HG03135 (cell line): ENCODE results near the gene TTYH1.
A peak's percentile ranks its signal among the peaks of the same experiment; 100 is the strongest.
"Not testable (repeated sequence)": the region's sequence is repeated elsewhere in the genome, so short reads cannot be mapped to it uniquely, and the experiment has no call there.

Experiments used
- ATAC-seq: cut with Tn5 transposase; IDR thresholded peaks from one replicate; pipeline ENCODE4 v1.9.1; 2021; ENCODE audit warnings: mild to moderate bottlenecking, moderate library complexity; ENCODE audit not compliant: unreplicated experiment

The TTYH1 gene

DNA sequence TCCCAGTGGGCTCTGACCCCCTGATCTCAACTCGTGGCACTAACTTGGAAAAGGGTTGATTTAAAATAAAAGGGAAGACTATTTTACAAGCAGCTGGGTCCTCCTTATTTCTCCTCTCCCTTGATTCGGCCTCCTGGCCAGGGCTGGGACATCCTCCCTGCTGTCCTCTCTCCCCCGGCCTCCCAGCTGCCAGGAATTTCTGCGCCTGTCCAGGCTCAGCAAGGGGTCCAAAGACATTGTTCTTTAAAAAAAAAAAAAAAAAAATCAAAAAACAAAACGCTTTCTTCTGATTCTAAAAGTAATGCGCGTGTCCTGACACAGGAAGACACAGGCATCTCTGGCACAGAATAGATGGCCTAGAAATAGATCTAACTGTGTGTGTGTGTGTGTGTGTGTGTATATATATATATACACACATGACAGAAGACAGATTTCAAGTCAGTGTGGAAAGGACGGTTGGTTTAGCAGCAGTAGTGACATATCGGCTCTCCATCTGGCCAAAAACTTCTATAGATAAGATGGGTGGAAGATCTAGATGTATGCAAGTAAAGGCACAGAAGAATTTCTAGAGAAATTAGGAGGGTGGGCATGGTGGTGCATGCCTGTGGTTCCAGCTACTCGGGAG, 21.5 kb downstream of the TTYH1 start:
- no peak for ATAC-seq

GRCh38 chr19:54439174-54439851, 24.0 kb downstream of the TTYH1 start:
- no peak for ATAC-seq

DNA sequence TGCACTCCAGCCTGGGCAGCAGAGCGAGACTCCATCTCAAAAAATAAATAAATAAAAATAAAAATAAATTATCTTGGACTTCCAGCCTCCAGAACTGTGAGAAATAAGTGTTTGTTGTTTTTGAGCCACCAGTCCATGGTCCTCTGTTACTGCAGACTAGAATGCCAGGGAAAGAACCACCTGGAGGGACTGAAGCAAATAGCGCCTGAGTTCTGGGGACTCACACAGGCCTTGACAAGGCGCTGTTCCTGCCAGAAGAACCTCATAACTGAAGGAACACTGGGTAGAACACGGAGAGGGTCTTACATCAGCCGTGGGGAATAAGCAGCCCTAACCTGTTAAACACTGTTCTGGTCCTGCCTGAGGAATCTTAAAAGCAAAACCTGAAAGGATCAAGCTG, 25.4 kb downstream of the TTYH1 start:
- no peak for ATAC-seq

- ATAC-seq, result no peak
Measured at GRCh38 chr19:54444737-54445136, 29.5 kb downstream of the TTYH1 start.

DNA sequence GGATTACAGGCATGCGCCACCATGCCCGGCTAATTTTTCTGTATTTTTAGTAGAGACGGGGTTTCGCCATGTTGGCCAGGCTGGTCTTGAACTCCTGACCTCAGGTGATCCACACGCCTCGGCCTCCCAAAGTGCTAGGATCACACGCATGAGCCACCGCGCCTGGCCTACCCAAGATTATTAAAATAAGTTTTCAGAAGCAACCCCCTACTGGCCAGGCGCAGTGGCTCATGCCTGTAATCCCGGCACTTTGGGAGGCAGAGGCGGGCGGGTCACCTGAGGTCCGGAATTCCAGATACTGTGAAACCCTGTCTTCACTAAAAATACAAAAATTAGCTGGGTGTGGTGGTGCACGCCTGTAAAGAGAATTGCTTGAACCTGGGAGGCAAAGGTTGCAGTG, 31.1 kb downstream of the TTYH1 start:
- ATAC-seq, result not testable (repeated sequence)

- peak; percentile 24 for ATAC-seq
Measured at GRCh38 chr19:54448040-54448773, 32.9 kb downstream of the TTYH1 start.

DNA sequence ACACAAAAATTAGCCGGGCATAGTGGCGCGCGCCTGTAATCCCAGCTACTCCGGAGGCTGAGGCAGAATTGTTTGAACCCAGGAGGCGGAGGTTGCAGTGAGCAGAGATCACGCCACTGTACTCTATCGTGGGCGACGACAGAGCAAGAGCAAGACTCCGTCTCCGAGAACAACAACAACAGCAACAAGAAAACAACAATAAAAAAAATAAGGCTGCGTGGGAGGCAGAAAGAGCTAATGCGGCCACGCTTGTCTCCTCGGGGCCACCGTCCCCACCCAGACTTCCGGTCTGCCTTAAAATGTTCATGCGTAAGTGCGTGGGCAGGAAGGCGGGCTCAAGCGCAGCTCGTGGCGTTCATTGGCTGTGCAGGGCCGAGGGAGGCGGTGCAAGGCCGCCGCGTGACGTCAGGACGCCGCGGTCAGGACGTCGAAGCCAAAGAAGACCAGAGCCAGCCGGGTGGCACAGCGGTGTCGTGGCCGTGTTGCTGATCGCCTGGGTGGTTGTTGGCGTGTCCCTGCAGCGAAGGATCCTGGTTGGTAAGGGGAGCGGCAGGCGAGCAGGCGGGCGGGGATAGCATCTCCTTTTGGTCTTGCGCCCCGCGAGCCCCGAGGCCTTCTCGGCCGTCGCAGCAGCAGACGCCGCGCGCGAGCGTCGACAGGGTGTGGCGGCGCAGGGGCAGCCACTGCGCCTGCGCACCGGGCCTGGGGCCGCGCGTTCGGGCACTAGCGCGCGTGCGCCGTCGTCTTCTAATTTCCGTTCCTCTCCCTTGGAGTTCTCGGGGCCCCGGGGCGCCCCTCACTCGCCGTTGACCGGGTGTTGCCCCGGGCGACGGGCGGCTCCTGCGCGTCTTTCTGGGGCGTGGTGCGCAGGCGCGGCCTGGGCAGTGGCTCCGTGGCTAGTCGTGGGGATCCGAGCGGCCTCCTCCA, 33.8 kb downstream of the TTYH1 start, which contains the start of gene LENG8:
Gene LENG8, plus strand, starts transcription at position 426 of the 927 bp plus-strand sequence. CDS start 2,146 bp downstream, outside the sequence.
- ATAC-seq, result peak; percentile 89

DNA sequence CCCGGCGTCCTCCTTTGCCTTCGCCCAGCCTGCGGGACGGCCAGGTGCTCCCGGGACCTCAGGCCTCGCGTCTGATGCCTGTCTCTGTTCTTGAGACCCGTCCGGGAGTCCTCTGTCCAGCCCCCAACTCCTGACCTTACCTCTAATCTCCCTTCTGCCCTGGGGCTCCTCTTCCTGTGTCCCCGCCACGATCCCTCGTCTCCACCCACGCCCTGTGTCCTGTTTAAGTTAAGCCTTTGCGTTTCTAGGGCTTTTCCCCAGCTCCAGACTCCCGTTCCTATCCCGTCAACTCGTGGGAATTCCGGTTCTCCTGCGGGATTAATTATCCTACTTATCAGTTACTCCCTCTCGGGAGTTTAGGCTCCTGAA, 34.4 kb downstream of the TTYH1 start:
- ATAC-seq, result peak; percentile 1

DNA sequence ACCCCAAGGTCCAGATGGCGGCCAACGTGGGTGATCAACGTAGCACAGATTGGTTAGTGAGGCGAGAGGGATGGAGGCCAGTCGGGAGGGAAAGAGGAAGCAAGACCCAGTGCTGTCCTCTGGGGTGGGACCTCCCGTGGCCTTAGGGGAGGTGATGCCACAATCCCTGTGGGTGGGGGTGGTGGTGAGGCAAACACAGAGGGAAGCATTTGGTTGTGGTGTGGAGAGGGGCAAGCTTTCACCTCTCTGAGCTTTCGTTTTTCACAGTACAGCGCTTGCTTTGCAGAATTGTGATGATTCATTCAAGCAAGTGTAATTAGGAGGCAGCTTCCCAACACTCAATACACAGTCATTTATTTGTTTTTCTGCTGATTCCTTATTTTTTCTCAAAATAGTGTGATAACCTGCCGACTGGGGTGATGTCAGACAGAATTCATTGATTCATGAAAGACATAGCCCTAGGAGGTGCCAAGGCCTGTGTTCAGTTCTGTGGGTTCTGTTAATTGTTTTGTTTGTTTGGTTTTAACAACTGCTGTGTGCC, 36.1 kb downstream of the TTYH1 start:
- no peak for ATAC-seq

GRCh38 chr19:54451997-54452396, 36.7 kb downstream of the TTYH1 start:
- no peak for ATAC-seq

DNA sequence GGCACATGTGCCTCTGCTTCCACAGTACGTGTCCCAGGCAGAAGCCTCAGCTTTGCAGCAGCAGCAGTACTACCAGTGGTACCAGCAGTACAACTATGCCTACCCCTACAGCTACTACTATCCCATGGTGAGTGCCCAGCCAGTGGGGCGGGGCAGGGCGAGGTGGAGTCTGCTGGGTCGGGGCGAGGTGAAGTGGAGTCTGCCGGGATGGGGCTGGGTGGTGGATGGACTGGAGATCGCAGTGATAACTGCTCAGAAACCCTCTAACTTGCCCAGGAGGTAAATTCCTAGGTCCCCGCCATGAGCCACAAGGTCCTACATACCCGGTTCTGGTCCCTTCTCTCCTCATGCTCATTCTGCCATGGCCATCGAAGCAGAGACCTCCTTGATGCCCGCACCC, 37.4 kb downstream of the TTYH1 start:
- no peak for ATAC-seq

- ATAC-seq, result no peak
Measured at GRCh38 chr19:54453921-54454780, 38.9 kb downstream of the TTYH1 start.

GRCh38 chr19:54454781-54455675, 39.8 kb downstream of the TTYH1 start:
- no peak for ATAC-seq

DNA sequence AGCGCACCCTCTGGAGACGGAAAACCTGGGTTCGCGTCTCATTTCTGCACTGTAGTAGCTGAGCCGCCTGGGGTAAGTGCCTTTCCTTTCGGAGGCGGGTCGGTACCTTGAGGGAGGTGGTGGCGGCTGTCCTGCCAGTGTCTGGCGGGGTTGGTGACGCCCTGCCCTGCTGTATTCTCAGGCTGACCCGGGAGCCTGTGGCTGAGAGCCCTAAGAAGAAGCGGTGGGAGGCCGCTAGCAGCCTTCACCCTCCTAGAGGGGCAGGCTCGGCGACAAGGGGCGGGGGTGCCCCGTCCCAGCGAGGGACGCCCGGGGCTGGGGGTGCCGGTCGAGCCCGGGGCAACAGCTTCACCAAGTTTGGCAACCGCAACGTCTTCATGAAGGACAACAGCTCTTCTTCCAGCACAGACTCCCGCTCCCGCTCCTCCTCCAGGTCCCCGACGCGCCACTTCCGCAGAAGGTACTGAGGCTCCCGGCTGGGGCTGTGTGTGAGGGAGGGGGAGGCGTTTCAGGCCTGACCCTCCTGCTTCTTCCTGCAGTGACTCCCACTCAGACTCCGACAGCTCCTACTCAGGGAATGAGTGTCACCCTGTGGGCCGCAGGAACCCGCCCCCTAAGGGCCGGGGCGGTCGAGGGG, 40.6 kb downstream of the TTYH1 start:
- ATAC-seq, result no peak

DNA sequence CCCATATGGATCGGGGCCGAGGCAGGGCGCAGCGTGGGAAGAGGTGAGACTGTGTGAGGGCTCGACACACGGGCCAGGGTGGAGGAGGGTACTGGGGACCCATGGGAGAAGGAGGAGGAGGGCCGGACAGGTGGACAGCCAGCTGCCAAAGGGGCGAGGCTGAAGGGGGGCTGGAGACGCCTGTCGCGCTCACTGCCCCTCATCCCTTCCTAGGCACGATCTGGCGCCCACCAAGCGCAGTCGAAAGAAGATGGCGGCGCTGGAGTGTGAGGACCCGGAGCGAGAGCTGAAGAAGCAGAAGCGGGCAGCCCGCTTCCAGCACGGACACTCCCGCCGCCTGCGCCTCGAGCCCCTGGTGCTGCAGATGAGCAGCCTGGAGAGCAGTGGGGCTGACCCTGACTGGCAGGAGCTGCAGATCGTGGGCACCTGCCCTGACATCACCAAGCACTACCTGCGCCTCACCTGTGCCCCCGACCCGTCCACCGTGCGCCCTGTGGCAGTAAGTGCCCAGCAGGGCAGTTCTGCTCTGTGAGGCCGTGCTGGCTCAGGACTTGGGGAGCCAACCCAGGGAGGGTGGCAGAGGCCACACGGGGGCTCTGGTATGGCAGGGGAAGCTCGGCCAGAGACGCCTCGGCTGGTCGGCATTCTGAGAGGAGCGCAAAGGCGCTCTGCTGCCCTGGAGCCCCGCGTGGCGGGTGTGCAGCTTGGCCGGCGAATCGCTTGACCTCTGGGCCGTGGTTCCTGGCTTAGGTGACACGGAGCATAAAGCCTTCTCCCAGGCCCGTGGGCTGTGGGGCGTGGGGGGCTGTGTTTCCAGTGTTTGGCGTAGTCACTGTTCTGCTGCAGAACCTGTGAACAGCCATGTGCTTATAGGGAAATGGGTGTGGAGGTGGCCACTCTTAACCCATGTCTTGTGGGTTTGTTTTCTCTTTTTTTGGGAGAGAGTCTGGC, 41.4 kb downstream of the TTYH1 start:
- ATAC-seq, result no peak

- no peak for ATAC-seq
Measured at GRCh38 chr19:54457773-54458647, 42.7 kb downstream of the TTYH1 start.
